ACC112 (cell line): ENCODE measurements around the gene B3GNT8.
A peak's percentile ranks its signal among the peaks of the same experiment; 100 is the strongest.
"Not testable (repeated sequence)": the region's sequence is repeated elsewhere in the genome, so short reads cannot be mapped to it uniquely, and the experiment has no call there.

Source experiments
- H2AFZ ChIP-seq: fragments of 200-600 bp; sonication (generic); one replicate; pipeline ENCODE4 v1.6.0; 2017; ENCODE audit warnings: antibody characterized with exemption, low read length; ENCODE audit not compliant: unreplicated experiment
- H3K27ac ChIP-seq: fragments of 200-600 bp; sonication (generic); 2 replicates; pipeline ENCODE4 v1.5.1; 2014; ENCODE audit warnings: low read depth, mild to moderate bottlenecking, antibody characterized with exemption, low read length, moderate library complexity
- H3K27me3 ChIP-seq: fragments of 200-600 bp; sonication (generic); 2 replicates; pipeline ENCODE4 v1.6.1; 2014; ENCODE audit warnings: mild to moderate bottlenecking, antibody characterized with exemption, low read length, moderate library complexity, mixed read lengths; ENCODE audit not compliant: insufficient read depth
- H3K36me3 ChIP-seq: fragments of 200-600 bp; sonication (generic); 2 replicates; pipeline ENCODE4 v1.6.1; 2016; ENCODE audit warnings: mild to moderate bottlenecking, antibody characterized with exemption, low read length, moderate library complexity, mixed read lengths; ENCODE audit not compliant: insufficient read depth
- H3K4me1 ChIP-seq: fragments of 200-600 bp; sonication (generic); one replicate; pipeline ENCODE4 v1.6.1; 2016; ENCODE audit warnings: low read length, mixed read lengths; ENCODE audit not compliant: insufficient read depth, unreplicated experiment, control insufficient read depth
- H3K4me3 ChIP-seq: fragments of 200-600 bp; sonication (generic); 2 replicates; pipeline ENCODE4 v1.5.1; 2014; ENCODE audit warnings: mild to moderate bottlenecking, low read depth, low read length
- H3K79me2 ChIP-seq: fragments of 200-600 bp; sonication (generic); one replicate; pipeline ENCODE4 v1.6.0; 2016; ENCODE audit warnings: low read length; ENCODE audit not compliant: control insufficient read depth, unreplicated experiment, insufficient read depth

B3GNT8 gene, protein sequence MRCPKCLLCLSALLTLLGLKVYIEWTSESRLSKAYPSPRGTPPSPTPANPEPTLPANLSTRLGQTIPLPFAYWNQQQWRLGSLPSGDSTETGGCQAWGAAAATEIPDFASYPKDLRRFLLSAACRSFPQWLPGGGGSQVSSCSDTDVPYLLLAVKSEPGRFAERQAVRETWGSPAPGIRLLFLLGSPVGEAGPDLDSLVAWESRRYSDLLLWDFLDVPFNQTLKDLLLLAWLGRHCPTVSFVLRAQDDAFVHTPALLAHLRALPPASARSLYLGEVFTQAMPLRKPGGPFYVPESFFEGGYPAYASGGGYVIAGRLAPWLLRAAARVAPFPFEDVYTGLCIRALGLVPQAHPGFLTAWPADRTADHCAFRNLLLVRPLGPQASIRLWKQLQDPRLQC

GRCh38 chr19:41426952-41427646, at the start of gene B3GNT8:
TSS of gene B3GNT8 (minus strand) at chr19:41427374. CDS start at chr19:41426778, 596 bp downstream.
- Histone ChIP-seq H3K27ac (no peak within 1 kb of the TSS), H3K4me3 (peak within 1 kb of the TSS; percentile 35), H3K4me1 (no peaks in the 10 kb centered on the region), H3K36me3 (no peaks in the 10 kb centered on the region), H3K79me2 (no peaks in the 10 kb centered on the region), H3K27me3 (no peaks in the 10 kb centered on the region), H2AFZ (no peak within 1 kb of the TSS)

GRCh38 chr19:41476583-41476982, 49.4 kb upstream of the B3GNT8 start:
- Histone ChIP-seq H2AFZ (no peak overlapping the region), H3K27me3 (peaks cover 17% of the 10 kb centered on the region; the same call in 1 of the 2 replicates), H3K79me2 (no peaks in the 10 kb centered on the region), H3K27ac (no peak overlapping the region), H3K4me3 (no peak overlapping the region), H3K36me3 (no peaks in the 10 kb centered on the region), H3K4me1 (no peaks in the 10 kb centered on the region)

GRCh38 chr19:41463257-41464256, 36.4 kb upstream of the B3GNT8 start:
- H3K79me2 ChIP-seq, H2AFZ ChIP-seq, H3K36me3 ChIP-seq, H3K4me3 ChIP-seq, H3K4me1 ChIP-seq, H3K27ac ChIP-seq: not testable (repeated sequence)
- peaks cover 85% of the 10 kb centered on the region for H3K27me3 ChIP-seq

GRCh38 chr19:41462497-41462896, 35.3 kb upstream of the B3GNT8 start:
- Histone ChIP-seq H3K4me3 (no peak overlapping the region), H3K27ac (no peak overlapping the region), H3K27me3 (peaks cover 84% of the 10 kb centered on the region), H3K36me3 (no peaks in the 10 kb centered on the region), H3K4me1 (no peaks in the 10 kb centered on the region), H2AFZ (no peak overlapping the region), H3K79me2 (no peaks in the 10 kb centered on the region)

- Histone ChIP-seq H3K27ac (no peak overlapping the region), H3K36me3 (no peaks in the 10 kb centered on the region), H3K79me2 (no peaks in the 10 kb centered on the region), H2AFZ (no peak overlapping the region), H3K4me1 (no peaks in the 10 kb centered on the region), H3K27me3 (peaks cover 49% of the 10 kb centered on the region), H3K4me3 (no peak overlapping the region)
These were observed 30.1 kb upstream of the B3GNT8 start for GRCh38 chr19:41457241-41457640.

- Histone ChIP-seq H3K27me3 (peaks cover 41% of the 10 kb centered on the region), H3K4me1 (no peaks in the 10 kb centered on the region), H3K79me2 (no peaks in the 10 kb centered on the region), H3K27ac (no peak overlapping the region), H2AFZ (no peak overlapping the region), H3K4me3 (peak overlapping the region; percentile 6; the same call in 1 of the 2 replicates), H3K36me3 (no peaks in the 10 kb centered on the region)
These were observed 29.3 kb upstream of the B3GNT8 start for GRCh38 chr19:41456342-41456918.

- Histone ChIP-seq H3K4me1 (no peaks in the 10 kb centered on the region), H2AFZ (no peak overlapping the region), H3K79me2 (no peaks in the 10 kb centered on the region), H3K36me3 (no peaks in the 10 kb centered on the region), H3K4me3 (no peak overlapping the region), H3K27me3 (peaks cover 36% of the 10 kb centered on the region), H3K27ac (no peak overlapping the region)
These were observed 28.8 kb upstream of the B3GNT8 start for GRCh38 chr19:41455936-41456335.

DNA sequence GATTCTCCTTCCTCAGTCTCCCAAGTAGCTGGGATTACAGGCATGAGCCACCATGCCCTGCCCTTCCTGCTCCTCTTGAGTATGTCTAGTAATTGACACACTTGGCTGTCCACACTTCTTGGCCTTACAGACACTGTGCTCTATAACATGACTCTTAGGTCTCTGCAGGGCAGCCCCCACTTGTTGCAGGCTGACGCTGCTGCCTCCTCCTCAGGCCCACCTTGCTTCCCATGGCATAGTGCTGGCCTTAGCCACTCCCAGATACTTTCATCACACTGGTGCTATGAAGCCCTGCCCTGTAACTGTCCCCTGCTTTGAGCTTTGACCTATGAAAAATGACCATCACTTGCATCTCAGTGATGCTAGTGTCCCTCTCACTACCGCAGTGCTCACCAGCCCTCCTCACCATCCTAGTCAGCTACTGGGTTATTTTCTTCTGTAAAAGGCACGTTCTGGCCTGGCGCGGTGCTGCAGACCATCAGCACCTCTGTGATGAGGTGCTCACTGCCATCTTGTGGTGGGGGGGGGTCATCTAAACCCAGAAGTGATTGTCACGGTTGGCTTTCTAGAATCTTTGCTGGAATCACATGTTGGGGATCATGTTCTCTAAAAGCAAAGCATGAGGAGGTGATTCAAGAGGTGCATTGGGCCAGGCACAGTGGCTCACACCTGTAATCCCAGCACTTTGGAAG, 25.6 kb upstream of the B3GNT8 start:
- H3K27me3 ChIP-seq = peaks cover 14% of the 10 kb centered on the region
- H3K36me3 ChIP-seq = no peaks in the 10 kb centered on the region
- no peaks in the 10 kb centered on the region for H3K4me1 ChIP-seq
- no peak overlapping the region for H3K27ac ChIP-seq
- no peaks in the 10 kb centered on the region for H3K79me2 ChIP-seq
- no peak overlapping the region for H2AFZ ChIP-seq
- no peak overlapping the region for H3K4me3 ChIP-seq

DNA sequence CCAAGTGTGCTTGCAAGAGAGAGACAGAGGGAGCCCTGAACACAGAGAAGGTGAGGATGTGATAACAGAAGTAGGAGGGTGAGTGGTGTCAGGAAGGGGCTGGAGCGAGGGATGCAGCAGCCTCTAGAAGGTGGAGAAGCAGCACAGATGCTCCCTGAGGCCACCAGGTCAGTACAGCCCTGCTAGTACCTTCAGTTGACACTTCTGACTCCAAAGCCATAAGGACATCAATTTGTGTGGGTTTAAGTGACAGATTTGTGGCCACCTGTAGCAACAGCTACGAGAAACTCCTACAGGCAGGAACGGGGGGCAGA, 22.6 kb upstream of the B3GNT8 start:
- H3K27ac ChIP-seq = no peak overlapping the region
- H3K27me3 ChIP-seq = peaks cover 12% of the 10 kb centered on the region; the same call in 1 of the 2 replicates
- no peak overlapping the region for H3K4me3 ChIP-seq
- H3K79me2 ChIP-seq = no peaks in the 10 kb centered on the region
- no peak overlapping the region for H2AFZ ChIP-seq
- H3K36me3 ChIP-seq = no peaks in the 10 kb centered on the region
- no peaks in the 10 kb centered on the region for H3K4me1 ChIP-seq
